Stimulated activated CD4-positive, alpha-beta T cell treated with anti-CD3 and anti-CD28 coated beads, TNF-alpha, amount 100 ng/mL, for 4 hours (primary cell): Measurements from ENCODE around the gene TACSTD2.
"Not testable (repeated sequence)": the region's sequence is repeated elsewhere in the genome, so short reads cannot be mapped to it uniquely, and the experiment has no call there.

Source experiments
- DNase-seq, 3 experiments: peaks; one replicate each; pipeline ENCODE4 v3.0.0-alpha.2; 2020; ENCODE audit warnings: low read depth in 3 of 3

Gene TACSTD2

GRCh38 chr1:58576727-58577653 is at the start of gene TACSTD2:
TACSTD2 (minus strand) TSS chr1:58577252; CDS start chr1:58577156, 96 bp downstream.
- DNase-seq = no peak

GRCh38 chr1:58626293-58626692 is 49.2 kb upstream of the TACSTD2 start:
- DNase-seq = no peak

- not testable (repeated sequence) for DNase-seq
These were observed 46.2 kb upstream of the TACSTD2 start for GRCh38 chr1:58623259-58623658.

GRCh38 chr1:58622571-58622970 is 45.5 kb upstream of the TACSTD2 start:
- DNase-seq = no peak

- DNase-seq = no peak
These were observed 44.3 kb upstream of the TACSTD2 start for GRCh38 chr1:58621391-58621790.

- no peak for DNase-seq
These were observed 43.9 kb upstream of the TACSTD2 start for GRCh38 chr1:58620926-58621325.

GRCh38 chr1:58620259-58620658 is 43.2 kb upstream of the TACSTD2 start:
- DNase-seq = no peak

- no peak for DNase-seq
These were observed 42.4 kb upstream of the TACSTD2 start for GRCh38 chr1:58619286-58620054.

GRCh38 chr1:58618303-58618702 is 41.3 kb upstream of the TACSTD2 start:
- no peak for DNase-seq

- no peak for DNase-seq
These were observed 34.9 kb upstream of the TACSTD2 start for GRCh38 chr1:58611861-58612385.

- DNase-seq = no peak
These were observed 31.9 kb upstream of the TACSTD2 start for GRCh38 chr1:58608945-58609344.

GRCh38 chr1:58608297-58608696 is 31.2 kb upstream of the TACSTD2 start:
- DNase-seq = no peak

- DNase-seq = no peak
These were observed 30.3 kb upstream of the TACSTD2 start for GRCh38 chr1:58607391-58607790.

GRCh38 chr1:58601921-58602320 is 24.9 kb upstream of the TACSTD2 start:
- not testable (repeated sequence) for DNase-seq

GRCh38 chr1:58597996-58598395 is 20.9 kb upstream of the TACSTD2 start:
- DNase-seq = no peak

- DNase-seq = no peak
These were observed 20.0 kb upstream of the TACSTD2 start for GRCh38 chr1:58597076-58597475.

GRCh38 chr1:58596631-58597052 is 19.6 kb upstream of the TACSTD2 start:
- no peak for DNase-seq

GRCh38 chr1:58594546-58594945 is 17.5 kb upstream of the TACSTD2 start:
- DNase-seq = no peak

GRCh38 chr1:58592522-58593134 is 15.6 kb upstream of the TACSTD2 start:
- DNase-seq = no peak

- DNase-seq = no peak
These were observed 14.8 kb upstream of the TACSTD2 start for GRCh38 chr1:58591806-58592205.

- no peak for DNase-seq
These were observed 13.0 kb upstream of the TACSTD2 start for GRCh38 chr1:58590019-58590418.

GRCh38 chr1:58588396-58588795 is 11.3 kb upstream of the TACSTD2 start:
- DNase-seq = no peak
